Progenitor cell of endocrine pancreas (in vitro differentiated cells): ENCODE data around the gene KITLG. TPM values are rescaled to one million over a fixed set of nuclear protein-coding genes. Genes with fewer than 3 reads are reported as not detected.
"Not testable (repeated sequence)": the region's sequence is repeated elsewhere in the genome, so short reads cannot be mapped to it uniquely, and the experiment has no call there.

Experiments
- DNase-seq: peaks from one replicate; pipeline ENCODE4 v3.0.0; 2021; ENCODE audit warnings: low spot score; ENCODE audit not compliant: unreplicated experiment
- H3K27ac Mint-ChIP-seq: 2 replicates; pipeline ENCODE4 v1.8.0; 2021; ENCODE audit warnings: mild to moderate bottlenecking, moderate library complexity, mixed read lengths
- H3K27me3 Mint-ChIP-seq: 2 replicates; pipeline ENCODE4 v1.8.0; 2021; ENCODE audit warnings: mixed read lengths
- H3K36me3 Mint-ChIP-seq: 2 replicates; pipeline ENCODE4 v1.8.0; 2022; ENCODE audit warnings: mixed read lengths; ENCODE audit not compliant: insufficient read depth
- H3K4me1 Mint-ChIP-seq: 2 replicates; pipeline ENCODE4 v1.8.0; 2021; ENCODE audit warnings: low read depth, mixed read lengths
- H3K4me3 Mint-ChIP-seq: 2 replicates; pipeline ENCODE4 v1.8.0; 2021; ENCODE audit warnings: low read depth, mild to moderate bottlenecking, moderate library complexity, mixed read lengths
- H3K9me3 Mint-ChIP-seq: 2 replicates; pipeline ENCODE4 v1.8.0; 2021; ENCODE audit warnings: low read depth, mixed read lengths
- CTCF ChIP-seq: fragments of 200-600 bp; sonication (generic); IDR thresholded peaks from one replicate; pipeline ENCODE4 v1.5.0; 2021; ENCODE audit warnings: antibody characterized with exemption, mild to moderate bottlenecking; ENCODE audit not compliant: unreplicated experiment
- total RNA-seq: library from RNA; stranded (reverse); gene quantifications from 2 replicates; pipeline ENCODE4 v1.2.1, GENCODE V29; 2021

Gene KITLG
- total RNA-seq, 1 donor from 2014 or later: 9.1 TPM

GRCh38 chr12:88471331-88472045 is 108.8 kb downstream of the KITLG start:
- no peak overlapping the region for H3K27ac Mint-ChIP-seq
- peaks cover 6% of the 10 kb centered on the region for H3K36me3 Mint-ChIP-seq
- peaks cover 13% of the 10 kb centered on the region for H3K9me3 Mint-ChIP-seq
- no peak overlapping the region for H3K4me3 Mint-ChIP-seq
- no peak for DNase-seq
- no peaks in the 10 kb centered on the region for H3K27me3 Mint-ChIP-seq
- no peaks in the 10 kb centered on the region for H3K4me1 Mint-ChIP-seq
- TF ChIP-seq CTCF: no peak

DNA sequence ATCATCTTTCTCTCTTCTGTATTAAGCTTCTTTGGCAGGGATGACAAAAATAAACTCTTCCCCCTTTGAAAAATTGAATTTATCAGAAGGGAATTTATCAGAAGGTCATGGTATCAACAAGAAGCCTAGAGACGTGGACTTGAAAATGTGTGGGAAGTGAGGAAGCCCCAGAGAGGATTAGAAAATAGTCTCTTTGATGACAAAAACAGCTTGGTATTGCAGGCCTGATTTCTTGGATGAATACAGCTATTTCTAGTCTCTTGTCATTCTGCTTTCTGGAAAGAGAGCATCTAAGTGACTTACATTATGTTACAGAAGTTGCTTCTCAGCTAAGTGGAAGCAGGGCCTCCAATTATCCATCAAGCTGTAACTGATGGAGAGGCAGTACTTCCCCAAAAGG is 111.1 kb downstream of the KITLG start:
- TF ChIP-seq CTCF: no peak
- Mint-ChIP-seq H3K36me3 (peaks cover 8% of the 10 kb centered on the region), H3K27me3 (no peaks in the 10 kb centered on the region), H3K4me1 (no peaks in the 10 kb centered on the region), H3K4me3 (no peak overlapping the region), H3K27ac (no peak overlapping the region), H3K9me3 (peaks cover 23% of the 10 kb centered on the region)
- no peak for DNase-seq

- no peak overlapping the region for H3K27ac Mint-ChIP-seq
- H3K4me1 Mint-ChIP-seq: no peaks in the 10 kb centered on the region
- no peak overlapping the region for H3K4me3 Mint-ChIP-seq
- no peak for TF ChIP-seq CTCF
- peaks cover 23% of the 10 kb centered on the region for H3K9me3 Mint-ChIP-seq
- no peaks in the 10 kb centered on the region for H3K27me3 Mint-ChIP-seq
- no peak for DNase-seq
- H3K36me3 Mint-ChIP-seq: peaks cover 8% of the 10 kb centered on the region
These were observed 111.7 kb downstream of the KITLG start for GRCh38 chr12:88468581-88468980.

- H3K9me3 Mint-ChIP-seq: peaks cover 23% of the 10 kb centered on the region
- H3K4me1 Mint-ChIP-seq, H3K36me3 Mint-ChIP-seq, H3K27me3 Mint-ChIP-seq, DNase-seq, H3K4me3 Mint-ChIP-seq, H3K27ac Mint-ChIP-seq: not testable (repeated sequence)
These were observed 113.6 kb downstream of the KITLG start for GRCh38 chr12:88466708-88467107.

- no peak overlapping the region for H3K4me3 Mint-ChIP-seq
- no peaks in the 10 kb centered on the region for H3K36me3 Mint-ChIP-seq
- no peak for TF ChIP-seq CTCF
- H3K4me1 Mint-ChIP-seq: no peaks in the 10 kb centered on the region
- H3K27ac Mint-ChIP-seq: no peak overlapping the region
- DNase-seq: no peak
- H3K27me3 Mint-ChIP-seq: no peaks in the 10 kb centered on the region
- H3K9me3 Mint-ChIP-seq: no peaks in the 10 kb centered on the region
These were observed 121.9 kb downstream of the KITLG start for GRCh38 chr12:88458327-88458726.

- Mint-ChIP-seq H3K36me3 (no peaks in the 10 kb centered on the region), H3K4me1 (peaks cover 5% of the 10 kb centered on the region)
These were observed 126.9 kb downstream of the KITLG start for GRCh38 chr12:88453323-88453722.

More at GRCh38 chr12:88453323-88453722, 126.9 kb downstream of the KITLG start:
- Mint-ChIP-seq H3K27ac (no peak overlapping the region), H3K9me3 (no peaks in the 10 kb centered on the region), H3K4me3 (no peak overlapping the region), H3K27me3 (no peaks in the 10 kb centered on the region)
- no peak for TF ChIP-seq CTCF
- DNase-seq: no peak
